Stimulated activated CD4-positive, alpha-beta T cell treated with anti-CD3 and anti-CD28 coated beads, Interleukin-1b, Interleukin-23, amount 100 ng/mL, for 1 hour (primary cell): ENCODE measurements around the gene LAMA1.
"Not testable (repeated sequence)": the region's sequence is repeated elsewhere in the genome, so short reads cannot be mapped to it uniquely, and the experiment has no call there.

ENCODE experiments used
- DNase-seq, 2 donors: peaks; one replicate each; pipeline ENCODE4 v3.0.0-alpha.2; 2020; ENCODE audit warnings: low read depth in 2 of 2

The LAMA1 gene

DNA sequence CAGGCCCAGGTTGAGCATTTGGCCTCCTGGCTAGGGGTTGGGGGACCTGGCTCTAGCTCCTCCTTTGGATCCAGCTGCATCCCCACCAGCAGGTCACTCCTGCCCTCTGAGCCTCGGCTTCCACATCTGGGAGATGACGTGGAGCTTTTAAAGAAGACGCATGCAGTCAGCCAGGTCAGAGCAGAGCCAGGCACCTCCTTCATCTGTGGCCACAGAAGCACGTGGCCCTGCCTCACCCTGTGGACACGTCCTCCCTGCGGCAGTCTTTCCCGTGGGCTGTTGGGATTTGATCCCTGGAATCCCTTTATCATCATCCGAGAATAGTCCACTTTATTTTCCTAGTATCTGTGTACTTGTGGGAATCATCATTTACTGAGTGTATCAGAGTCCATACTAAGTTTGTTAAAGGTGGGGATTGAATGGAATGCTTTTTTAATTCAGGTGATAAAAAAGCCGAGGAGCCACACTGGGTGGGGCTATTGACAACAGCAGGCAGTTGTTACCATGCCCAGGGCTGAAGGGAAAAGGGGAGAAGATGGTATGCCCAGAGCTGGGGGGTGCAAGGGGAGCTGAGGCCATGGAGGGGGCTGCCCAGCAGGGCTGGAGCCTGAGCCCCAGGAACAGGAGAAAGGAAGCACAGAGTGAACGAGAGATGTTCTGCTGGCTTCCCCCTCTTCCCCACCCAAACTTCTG is 170.1 kb downstream of the LAMA1 start:
- no peak for DNase-seq

DNA sequence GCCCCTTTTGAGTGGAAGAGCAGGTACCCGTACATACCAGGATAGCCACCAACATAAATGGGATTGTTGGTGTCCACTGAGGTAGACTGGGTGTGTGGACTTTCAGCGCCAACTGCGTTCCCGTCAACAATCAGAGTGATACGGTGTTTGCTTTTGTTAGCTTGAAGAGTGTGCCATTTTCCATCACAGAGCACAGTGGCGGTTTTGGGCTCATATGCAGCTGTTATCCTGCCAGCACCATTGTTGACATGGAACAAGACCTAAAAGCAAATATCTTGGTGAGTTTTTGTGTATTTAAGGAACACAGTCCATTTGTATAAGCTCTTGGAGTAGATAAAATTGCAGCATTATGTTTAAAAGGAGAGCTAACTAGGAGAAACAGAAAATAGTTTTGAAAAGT is 174.5 kb downstream of the LAMA1 start:
- DNase-seq: no peak

DNA sequence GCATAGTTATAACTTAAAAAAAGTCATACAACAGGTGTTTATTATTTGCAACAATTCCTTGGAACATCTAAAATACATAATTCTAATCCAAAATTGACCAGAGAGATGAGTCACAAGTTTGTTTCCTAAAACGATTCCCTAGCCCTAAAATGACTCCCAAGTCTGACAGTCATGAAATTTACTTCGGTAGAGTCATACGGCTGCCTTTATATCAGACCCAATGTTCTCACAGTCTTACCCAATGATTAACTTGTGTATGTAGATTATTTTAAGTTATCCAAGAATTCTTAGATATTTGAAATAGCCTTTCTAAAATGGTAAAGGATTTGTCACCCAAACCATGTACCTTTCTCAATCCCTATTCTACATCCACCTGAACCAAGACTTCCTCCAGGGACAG is 174.9 kb downstream of the LAMA1 start:
- no peak for DNase-seq

DNA sequence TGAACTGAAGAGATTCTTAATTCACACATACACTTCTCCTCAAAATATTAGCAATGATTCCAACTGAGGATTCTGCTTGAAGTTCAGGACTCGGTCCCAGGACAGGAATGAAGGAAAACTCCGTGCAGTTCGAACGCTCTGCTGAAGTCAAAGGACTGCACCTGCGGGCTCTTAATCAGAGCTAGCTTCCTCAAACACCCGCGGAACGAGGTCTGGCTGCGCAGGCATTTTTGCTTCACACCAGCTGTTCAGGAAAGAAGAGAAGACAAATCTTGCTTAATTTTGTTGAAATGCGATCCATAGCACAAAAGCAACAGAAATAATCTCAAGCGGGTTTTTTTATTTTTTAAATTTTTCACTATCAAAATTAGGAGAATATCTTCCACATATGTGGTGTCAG is 175.6 kb downstream of the LAMA1 start:
- DNase-seq: no peak

DNA sequence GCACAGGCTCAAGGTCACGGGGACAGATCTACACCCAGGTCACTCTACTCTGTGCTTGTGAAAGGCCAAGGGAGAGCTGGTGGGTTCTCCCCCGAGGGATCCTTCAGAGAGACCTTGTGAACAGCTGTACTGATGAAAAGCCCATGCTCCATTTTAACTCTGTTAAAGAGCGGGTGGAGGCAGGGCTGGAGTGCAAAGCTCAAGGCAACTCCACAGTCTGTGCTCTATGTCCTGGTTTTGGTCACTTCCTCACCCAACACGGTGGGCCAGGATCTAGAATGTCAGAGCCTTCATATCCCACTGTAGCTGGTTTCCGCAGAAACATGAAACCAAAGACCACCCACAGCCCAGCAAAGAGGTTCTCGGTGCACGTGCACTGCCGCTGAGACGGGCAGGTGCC is 177.1 kb downstream of the LAMA1 start:
- no peak for DNase-seq

DNA sequence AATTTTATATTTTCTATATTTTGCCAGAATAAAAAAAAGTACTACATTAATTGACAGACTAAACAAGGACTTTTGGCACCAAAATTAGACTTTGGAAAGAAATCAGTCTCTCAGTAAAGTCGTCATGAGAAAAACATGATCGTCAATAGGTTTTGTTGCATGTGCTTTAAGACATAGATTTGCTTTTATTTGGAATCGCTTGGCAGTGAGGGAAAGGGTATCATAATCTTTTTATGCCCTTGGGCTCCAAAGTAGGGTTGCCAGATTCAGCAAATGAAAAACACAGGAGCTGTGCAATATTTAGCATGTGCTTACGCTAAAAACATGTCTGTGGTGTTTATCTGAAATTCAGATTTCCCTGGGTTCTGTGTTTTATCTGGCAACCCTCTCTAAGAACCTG is 177.6 kb downstream of the LAMA1 start:
- DNase-seq: no peak

DNA sequence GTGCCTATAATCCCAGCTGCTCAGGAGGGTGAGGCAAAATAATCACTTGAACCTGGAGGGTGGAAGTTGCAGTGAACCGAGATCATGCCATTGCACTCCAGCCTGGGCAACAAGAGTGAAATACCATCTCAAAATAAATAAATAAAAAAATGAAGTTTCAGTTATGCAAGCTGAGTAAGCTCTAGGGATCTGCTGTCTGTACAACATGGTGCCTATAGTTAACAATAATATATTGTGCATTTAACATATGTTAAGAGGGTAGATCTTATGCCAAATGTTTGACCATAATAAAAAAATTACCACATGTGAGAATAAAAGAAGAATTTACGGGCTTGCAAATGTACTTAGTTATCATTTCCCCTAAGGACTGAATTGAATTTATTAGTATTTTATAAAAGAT is 179.2 kb downstream of the LAMA1 start:
- not testable (repeated sequence) for DNase-seq

DNA sequence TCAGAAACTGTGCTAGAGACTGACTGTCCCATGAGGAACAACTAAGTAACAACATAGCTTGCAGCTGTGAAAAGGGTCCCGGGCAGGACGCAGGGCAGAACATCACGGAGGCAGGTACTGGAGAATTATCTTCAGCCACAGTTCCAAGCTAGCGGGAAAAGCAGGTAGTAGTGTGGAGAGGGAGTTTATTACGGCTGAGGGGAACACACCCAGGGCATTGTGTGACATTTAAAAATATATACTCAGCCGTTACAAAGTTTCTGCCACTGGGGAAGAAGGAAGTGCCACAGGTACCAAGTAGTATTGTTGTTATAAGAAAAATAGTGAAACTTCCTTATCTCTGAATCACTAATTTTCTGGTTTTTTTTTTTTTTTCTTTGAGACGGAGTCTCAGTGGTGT is 179.6 kb downstream of the LAMA1 start:
- DNase-seq: no peak

DNA sequence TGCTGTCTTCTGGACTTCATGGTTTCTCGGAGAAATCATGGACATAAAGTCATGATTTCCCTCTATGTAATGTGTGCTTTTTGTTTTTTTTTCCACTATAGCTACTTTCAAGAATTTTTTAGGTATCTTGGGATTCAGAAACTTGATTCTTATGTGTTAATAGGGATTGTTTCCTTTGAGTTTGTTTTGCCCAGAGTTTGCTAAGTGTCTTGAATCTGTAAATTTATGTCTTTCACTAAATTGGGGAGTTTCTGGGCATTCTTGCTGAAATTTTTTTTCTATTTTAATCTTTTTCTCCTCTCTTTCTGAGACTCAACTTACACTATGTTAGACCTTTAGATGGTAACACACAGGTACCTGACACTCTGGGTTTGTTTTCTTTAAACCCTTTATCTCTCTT is 182.7 kb downstream of the LAMA1 start:
- no peak for DNase-seq

DNA sequence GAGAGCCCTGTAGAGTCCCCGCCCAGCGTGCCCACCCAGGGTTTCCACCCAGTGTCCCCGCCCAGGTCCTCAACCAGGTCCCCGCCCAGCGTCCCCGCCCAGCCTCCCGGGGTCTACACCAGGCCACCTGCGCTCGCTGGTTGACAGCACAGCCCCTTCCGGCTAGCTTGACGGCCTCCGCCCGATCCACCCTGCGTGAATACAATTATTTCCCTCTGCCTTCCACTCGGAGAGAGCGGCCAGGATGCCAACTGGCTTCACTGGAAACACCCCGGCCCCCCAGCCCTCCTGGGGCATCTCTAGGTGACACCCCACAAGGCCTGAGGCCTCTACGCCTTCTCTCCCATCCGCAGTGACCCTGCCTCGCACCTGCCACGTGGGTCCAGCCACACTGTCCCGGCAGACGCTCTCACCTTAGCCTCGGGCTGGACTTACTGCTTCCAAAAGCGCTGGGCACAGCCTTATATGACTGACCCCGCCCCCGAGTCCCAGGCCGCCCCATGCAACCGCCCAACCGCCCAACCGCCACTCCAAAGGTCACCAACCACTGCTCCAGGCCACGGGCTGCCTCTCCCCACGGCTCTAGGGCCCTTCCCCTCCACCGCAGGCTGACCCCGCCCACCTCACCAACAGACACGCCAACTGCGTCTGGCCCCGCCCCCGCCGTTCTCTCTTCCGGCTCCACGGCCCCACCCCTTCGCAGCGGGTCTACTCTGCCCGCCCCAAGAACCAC is 188.1 kb downstream of the LAMA1 start:
- no peak for DNase-seq

DNA sequence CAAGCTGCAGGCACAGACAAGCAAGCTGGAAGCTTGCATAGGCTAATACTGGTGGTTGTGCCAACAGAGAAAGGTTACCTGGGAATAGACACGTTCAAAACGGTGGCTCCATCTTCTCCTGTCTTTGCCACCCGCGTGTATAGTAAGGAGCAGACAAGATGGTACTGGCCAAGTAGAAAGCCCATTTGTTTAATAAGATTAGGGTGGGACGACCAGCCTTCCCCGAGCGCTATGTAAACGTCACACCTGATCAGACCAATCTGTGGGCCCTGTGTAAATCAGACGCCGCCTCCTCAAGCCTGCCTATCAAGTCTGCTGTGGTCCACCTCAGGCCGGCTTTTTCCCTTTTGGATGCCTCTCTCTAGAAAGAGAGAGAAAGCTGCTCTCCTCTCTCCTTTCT is 189.2 kb downstream of the LAMA1 start:
- no peak for DNase-seq

DNA sequence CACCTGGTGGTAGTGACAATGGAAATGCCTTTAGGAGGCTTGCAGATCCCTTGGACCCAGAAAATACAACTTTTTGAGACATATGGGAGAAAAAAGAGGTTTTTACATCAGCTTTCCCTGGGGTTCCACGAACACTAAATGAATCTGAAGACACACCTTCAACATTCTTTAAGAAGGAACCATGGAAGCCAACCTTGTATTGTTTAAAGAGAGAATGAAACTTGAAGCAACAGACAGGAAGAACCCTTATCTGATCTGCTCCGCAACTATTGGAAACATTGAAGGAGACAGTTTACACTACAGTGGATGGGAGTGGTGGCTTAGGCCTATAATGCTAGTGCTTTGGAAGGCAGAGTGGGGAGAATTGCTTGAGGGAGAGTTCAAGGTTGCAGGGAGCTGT is 190.4 kb downstream of the LAMA1 start:
- no peak for DNase-seq

DNA sequence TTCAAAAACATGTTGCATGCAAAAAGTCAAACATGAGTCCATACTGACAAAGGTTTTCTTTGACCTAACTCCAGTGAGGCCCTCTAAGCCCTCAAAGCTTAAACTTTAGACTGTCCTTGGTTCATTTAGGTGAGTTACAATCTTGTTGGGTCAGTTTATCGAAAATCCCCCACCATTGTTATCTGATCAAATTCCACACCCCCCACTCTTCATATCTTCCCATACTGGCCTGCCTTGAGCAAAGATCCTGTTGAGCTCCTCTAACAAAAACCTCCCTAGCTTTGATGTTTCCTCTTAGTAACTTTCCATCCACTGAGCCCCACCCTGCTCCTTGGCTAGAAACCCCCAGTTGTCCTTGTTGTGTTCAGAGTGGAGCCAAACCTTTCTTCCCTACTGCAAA is 194.4 kb downstream of the LAMA1 start:
- no peak for DNase-seq

DNA sequence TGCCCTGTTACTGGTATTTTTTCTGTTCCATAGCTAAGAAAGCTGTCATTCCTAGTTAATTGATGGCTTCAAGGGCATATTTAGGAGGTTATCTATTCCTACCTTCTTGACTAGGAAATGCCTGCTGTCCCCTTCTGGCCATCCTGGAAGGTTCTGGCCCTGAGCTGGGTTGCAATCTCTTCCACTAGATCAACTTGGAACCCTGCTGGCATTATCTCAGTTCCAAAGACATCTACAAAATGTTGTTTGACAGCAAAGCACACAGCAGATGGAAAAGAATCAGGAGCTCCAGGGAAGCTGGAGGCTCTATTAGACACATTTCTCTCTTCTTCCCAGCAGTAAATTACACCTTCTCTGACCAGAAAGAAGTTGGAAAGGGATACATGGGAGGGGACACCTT is 196.0 kb downstream of the LAMA1 start:
- no peak for DNase-seq

DNA sequence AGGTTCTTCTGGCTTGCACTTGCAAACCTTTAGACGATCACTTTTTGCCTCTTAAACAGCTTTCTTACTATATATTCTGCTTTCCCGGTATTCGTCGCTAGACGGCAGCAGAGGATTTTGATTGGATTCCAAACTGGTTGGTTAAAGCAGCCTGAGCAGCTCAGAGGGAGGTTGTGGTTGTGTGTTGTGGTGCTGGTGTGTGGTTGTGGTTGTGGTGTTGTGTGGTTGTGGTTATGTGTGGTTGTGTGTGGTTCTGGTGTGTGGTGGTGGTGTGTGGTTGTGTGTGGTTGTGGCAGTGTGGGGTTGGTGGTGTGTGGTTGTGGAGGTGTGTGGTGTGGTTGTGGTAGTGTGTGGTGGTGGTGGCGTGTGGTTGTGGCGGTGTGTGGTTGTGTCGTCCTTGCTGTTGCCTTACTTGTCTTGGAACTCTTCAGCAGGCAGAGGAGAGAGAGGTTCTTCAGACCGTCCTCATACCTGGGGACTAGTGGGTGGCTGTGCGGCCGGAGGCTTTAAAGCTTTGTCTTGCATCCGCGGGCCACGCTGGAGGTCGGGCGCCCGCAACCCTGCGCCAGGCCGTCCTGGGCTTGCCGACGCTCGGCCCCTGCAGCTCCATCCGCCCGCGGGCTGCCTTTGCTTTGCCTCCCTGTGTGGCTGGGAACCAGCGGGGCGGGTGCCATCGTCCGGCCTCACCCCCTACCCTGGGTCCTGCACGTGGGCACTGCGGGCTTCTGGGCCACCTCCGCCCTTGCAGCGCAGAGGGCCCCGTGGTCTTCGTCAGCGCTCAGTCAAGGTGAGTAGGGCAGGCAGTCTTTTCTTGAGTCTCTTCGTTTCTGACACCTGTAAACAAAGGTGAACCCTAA is 197.3 kb downstream of the LAMA1 start:
- DNase-seq: no peak

DNA sequence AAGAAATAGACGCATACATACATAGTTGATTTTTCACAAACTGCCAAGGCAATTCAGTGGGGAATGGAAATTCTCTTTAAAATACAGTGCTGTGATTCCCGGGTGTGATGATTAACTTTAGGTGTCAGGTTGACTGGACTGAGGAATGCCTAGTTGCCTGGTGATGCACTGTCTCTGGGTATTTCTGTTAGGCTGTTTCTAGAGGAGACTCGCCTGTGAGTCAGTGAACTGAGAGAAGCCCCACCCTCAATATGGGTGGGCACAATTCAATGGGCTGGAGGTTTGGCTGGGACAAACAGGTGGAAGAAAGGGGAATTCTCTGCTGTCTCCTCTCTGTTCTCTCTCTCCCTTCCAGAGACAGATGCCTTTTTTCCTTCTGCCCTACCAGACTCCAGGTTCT is 200.5 kb downstream of the LAMA1 start:
- no peak for DNase-seq

DNA sequence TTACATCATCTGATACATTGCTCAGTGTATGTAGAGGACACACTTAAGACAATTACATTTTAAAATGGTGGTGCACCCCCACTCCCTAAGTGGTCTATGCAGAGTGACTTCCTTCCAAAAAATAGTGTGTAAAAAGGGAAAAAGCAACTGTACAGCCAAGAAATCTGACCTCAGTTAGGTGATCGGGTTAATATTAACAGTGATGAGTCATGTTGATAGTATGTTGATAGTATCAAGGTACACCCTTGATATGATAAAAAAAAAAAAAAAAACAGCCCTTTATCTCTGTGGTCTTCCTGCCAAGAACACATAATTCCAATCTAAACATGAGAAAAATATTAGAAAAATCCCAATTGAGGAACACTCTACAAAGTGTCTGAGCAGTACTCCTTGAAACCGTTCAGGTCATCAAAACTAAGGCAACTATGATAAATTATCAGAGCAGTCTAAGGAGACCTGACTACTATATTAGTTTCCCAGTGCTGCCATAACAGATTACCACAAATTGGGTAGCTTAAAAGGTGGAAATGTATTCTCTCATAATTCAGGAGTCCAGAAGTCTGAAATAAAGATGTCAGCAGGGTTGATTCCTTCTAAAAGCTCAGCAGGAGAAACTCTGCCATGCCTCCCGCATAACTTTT is 216.2 kb downstream of the LAMA1 start:
- no peak for DNase-seq

DNA sequence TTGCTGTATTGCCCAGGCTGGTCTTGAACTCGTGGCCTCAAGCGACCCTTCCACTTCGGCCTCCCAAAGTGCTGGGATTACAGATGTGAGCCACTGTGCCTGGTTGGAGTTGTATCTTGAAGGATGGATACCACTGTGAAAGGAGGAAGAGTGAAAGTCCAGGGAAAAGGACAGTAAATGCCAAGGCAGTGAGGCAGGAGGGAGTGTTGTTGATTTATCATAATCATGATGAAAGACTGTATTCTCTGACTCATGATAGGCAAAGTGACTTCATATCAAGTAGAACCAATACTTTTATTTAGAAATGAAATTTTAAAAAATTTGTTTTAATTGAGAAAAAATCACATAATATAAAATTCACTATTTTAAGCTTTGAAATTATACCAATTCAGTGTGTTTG is 225.8 kb downstream of the LAMA1 start:
- DNase-seq: no peak
